ENCODE measurements around the gene ATOH7.
"Not testable (repeated sequence)": the region's sequence is repeated elsewhere in the genome, so short reads cannot be mapped to it uniquely, and the experiment has no call there.

Gene ATOH7

GRCh38 chr10:68231817-68232251 lies at the start of gene ATOH7:
Gene ATOH7 (minus strand): TSS chr10:68232113. CDS start chr10:68231677, 436 bp downstream.
- DNase-seq (ENCODE audit: low spot score) = peak; percentile 8

DNA sequence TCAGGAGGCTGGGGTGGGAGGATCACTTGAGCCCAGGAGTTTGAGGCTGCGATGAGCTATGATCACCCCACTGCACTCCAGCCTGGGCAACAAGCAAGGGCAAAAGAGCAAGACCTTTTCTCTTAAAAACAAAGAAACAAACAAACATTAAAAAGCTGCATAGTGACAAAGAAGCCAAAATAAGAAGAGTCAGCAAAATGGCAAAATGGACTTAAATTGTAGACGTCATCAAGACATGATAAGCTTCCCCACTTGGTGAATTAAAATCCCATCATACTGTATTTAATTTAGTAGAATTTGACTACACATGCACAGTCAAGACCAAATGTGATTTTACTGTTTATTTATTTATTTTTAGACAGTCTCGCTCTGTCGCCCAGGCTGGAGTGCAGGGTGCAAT lies 48.8 kb upstream of the ATOH7 start:
- DNase-seq (ENCODE audit: low spot score) = no peak

DNA sequence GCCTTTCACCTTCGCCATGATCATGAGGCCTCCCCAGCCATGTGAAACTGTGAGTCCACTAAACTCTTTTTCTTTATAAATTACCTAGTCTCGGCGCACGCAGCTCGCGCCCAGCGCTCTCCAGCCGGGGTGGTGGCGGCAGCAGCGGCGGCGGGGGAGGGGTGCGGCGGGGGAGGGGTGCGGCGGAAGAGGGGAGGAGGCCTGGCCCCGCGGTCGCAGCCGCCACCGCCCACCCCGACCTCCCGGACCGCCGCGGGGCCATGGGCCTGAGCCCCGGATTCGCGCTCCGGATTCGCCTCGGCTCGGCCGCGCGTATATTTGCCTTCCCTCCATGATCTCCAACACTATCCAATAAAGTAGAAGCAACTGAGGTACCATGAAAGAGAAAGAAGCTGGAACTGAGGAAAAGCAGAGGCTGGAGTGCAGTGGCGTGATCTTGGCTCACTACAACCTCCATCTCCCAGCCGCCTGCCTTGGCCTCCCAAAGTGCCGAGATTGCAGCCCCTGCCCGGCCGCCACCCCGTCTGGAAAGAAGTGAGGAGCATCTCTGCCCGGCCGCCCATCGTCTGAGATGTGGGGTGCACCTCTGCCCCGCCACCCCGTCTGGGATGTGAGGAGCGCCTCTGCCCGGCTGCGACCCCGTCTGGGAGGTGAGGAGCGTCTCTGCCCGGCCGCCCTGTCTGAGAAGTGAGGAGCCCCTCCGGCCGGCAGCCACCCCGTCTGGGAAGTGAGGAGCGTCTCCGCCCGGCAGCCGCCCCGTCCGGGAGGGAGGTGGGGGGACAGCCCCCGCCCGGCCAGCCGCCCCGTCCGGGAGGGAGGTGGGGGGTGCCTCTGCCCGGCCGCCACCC lies 47.2 kb upstream of the ATOH7 start:
- DNase-seq (ENCODE audit: low spot score) = not testable (repeated sequence)

GRCh38 chr10:68277814-68278213 lies 45.9 kb upstream of the ATOH7 start:
- DNase-seq (ENCODE audit: low spot score) = not testable (repeated sequence)

- no peak for DNase-seq (ENCODE audit: low spot score)
These were observed 44.3 kb upstream of the ATOH7 start for GRCh38 chr10:68276224-68276623.

- no peak for DNase-seq (ENCODE audit: low spot score)
These were observed 43.8 kb upstream of the ATOH7 start for GRCh38 chr10:68275600-68276126.

DNA sequence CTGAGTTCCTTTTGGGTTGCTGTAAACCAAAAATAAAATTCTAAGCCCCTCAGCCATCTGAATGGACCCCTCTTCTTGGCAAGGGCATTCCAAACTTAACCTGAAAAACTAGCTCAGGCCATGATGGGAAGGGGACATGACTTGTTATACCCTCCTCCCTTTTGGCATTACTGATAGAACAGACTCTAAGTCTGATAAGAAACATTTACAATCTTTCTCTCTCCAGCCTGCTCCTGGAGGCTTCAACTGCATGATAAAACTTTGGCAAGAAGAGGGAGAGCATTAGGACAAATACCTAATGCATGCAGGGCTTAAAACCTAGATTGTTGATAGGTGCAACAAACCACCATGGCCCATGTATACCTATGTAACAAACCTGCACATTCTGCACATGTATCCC lies 40.9 kb upstream of the ATOH7 start:
- DNase-seq (ENCODE audit: low spot score) = no peak

DNA sequence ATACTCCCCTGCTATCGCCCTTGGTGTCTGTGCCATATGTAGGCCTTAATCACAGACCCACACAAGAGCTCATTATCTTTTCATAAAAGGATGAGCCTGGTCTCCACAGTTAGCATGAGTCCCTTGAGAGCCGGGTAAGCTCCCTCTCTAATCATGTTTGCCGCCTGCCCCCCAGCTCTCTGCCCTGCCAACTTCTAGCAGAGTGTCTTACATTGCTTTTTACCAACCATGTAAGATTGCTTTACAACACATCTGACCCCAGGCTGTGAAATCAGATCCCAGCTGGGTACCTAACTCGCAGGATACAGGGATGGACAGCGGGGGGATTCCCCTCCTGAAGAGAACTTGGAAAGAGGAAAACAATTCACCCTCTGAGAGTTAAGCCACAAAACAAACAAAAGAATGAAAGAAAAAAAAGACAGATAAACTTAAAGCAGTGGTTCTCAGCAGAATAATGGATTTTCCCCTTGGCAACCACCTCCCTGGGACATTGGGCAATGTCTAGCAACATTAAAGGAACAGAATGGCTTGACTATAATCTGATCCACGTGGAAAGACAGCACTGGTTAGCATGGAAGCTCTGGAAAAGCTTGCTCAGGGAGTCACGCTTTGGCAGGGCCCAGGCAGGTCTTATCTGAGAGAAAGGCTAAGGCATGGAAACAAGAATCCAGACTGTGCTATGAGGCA lies 39.4 kb upstream of the ATOH7 start:
- no peak for DNase-seq (ENCODE audit: low spot score)

DNA sequence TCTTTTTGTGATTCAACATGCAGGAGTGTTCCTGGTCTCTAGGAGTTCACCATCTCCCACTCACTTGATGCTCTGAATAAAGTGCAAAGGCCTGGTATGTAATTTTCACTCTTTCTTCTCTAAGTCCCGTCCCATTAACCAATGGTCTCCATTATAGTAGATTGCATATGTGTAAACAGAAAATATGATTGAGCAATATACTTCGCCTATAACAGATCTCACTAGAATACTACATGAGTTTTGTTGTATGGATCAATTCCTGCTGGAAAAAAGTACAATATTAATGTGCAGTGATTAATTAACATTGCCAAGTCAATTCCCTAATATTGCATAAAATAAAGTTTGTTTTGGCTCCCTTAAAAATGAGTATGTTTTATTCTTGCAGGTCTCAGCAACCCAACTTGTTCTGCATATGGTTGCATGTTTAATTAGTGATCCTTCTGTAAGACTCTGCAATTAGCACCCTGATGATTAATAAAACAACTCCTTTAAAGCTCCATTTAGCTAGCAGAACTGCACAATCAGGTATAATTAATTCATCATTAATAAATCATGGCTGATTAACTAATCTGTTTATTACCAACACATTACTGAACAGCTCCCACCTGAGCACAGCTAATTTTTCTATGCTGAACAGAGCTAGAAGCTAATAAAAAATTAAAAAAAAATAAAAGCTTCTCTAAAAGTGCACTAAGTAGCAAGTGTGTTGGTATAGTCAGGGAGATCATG lies 37.8 kb upstream of the ATOH7 start:
- DNase-seq (ENCODE audit: low spot score) = no peak

DNA sequence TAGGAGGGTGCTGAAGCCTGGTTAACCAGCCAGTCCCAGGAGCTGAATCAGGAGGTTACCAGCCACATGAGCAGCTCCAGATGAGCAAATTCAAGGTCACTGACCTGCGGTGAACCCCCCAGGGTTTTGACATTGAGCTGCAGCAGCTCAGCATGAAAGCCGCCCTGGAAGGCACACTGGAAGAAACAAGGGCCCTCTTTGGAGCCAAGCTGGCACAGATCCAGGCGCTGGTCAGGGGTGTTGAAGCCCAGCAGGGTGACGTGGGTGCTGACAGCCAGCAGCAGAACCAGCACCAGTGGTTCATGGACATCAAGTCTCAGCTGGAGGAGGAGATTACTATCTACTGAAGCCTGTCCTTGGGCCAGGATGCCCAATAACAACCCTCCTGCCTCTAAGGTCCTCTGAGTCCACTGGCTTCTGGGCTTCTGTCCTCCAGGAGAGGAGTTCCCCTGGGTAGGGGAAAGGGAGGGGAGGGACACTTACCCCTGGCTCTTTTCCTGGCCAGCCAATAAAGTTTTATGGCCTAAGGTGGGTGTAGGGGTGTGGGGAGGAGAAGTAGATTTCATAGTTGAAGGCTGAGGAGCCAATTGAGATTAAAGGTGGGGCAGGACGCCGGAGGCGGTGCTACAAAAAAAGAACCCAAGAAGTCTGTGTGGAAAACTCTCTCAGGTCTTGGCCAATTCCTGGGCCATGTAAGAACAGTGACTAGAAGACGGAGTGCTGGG lies 29.4 kb upstream of the ATOH7 start:
- peak; percentile 49 for DNase-seq (ENCODE audit: low spot score)

GRCh38 chr10:68253346-68253745 lies 21.4 kb upstream of the ATOH7 start:
- no peak for DNase-seq (ENCODE audit: low spot score)

DNA sequence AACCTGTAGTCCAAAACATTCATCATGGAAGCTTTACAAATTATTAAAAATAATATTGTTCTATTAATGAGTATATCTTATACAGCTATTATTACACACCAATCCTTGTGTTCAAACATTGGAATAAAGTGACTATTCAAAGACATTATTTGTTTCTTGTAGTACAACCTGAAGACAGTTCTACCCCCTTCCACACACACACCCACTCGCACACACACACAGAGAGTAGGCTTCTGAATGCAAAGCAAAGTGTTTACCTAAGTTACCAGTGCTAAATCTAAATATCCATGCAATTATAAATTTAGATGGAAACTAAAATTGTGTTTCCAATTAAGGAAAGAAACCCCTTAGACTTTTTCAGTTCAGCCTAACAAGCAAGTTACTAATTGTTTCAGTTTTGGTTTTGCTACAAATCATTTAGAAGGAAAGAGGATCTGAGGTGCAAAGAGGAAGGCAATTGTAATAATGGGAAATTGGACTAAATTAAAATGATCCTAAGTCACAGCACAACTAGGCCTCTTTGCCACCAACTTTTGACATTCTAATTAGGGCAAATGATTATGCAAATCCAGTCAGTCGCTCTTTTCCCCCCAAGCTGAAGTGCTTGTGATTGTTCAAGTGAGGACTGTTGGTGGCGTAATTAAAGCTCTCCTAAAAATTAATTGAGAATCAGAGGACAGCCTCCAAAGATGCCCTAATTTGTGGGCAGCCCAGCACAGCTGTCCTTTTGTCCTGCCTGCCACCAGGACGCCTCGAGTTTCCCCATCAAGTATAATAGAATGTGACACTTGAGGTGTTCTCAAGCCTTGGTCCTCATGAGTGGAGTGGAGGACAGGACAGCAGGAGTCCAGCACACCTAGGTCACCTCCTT lies 19.9 kb upstream of the ATOH7 start:
- no peak for DNase-seq (ENCODE audit: low spot score)

GRCh38 chr10:68251151-68251550 lies 19.2 kb upstream of the ATOH7 start:
- no peak for DNase-seq (ENCODE audit: low spot score)

GRCh38 chr10:68249297-68249696 lies 17.4 kb upstream of the ATOH7 start:
- no peak for DNase-seq (ENCODE audit: low spot score)

- DNase-seq (ENCODE audit: low spot score) = no peak
These were observed 16.0 kb upstream of the ATOH7 start for GRCh38 chr10:68247931-68248330.

- not testable (repeated sequence) for DNase-seq (ENCODE audit: low spot score)
These were observed 14.5 kb upstream of the ATOH7 start for GRCh38 chr10:68246397-68246796.

- DNase-seq (ENCODE audit: low spot score) = no peak
These were observed 10.1 kb upstream of the ATOH7 start for GRCh38 chr10:68242051-68242450.

DNA sequence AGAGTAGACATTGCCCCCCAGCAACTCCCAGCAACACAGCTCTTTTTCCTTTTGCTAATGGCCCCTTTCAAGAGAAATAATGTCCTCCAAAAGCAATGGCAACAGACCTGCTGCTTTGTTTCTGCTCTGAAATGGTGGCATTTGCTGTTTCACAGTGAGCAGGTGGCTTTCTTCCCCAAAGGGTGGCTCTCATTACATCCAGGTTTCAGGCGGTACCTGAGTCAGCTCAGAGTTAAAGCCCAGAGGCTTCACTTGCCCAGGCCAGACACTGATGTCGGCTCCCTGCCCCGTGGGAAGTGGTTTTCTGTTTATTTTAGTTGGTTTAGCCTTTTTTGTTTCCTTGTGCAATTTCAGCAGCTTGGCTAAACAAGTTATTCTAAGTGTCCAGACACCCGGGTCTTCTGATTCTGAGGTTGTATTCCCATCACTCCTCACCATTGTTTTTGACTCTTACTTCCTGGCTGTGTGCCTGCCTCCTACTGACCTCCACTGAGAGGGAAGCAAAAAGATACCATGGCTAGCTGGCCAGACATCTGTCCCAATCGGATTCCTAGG lies 7.8 kb upstream of the ATOH7 start:
- DNase-seq (ENCODE audit: low spot score) = no peak

DNA sequence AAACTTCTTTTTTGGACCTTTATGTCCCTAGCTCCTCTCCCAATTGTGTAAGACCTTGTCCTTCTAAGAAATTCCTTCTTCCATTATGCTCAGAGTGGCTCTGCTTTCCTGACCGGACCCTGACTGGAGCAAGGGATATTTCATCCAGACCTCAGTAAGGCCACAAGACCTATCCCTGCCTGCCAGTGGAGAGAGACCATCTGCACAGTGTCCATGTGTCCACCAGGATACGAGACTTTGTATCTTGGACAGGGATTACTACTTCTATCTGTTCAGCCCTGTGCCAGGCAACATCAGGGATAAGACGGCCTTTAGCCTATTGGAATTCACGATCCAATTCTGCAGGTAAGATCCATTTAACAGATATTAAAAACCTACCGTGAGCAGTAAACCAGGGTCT lies 7.2 kb upstream of the ATOH7 start:
- no peak for DNase-seq (ENCODE audit: low spot score)

GRCh38 chr10:68238371-68238770 lies 6.5 kb upstream of the ATOH7 start:
- DNase-seq (ENCODE audit: low spot score) = no peak
